Fibroblast of mammary gland (primary cell): Measurements from ENCODE around the gene KCNAB1.
A peak's percentile ranks its signal among the peaks of the same experiment; 100 is the strongest.

Experiments
- DNase-seq: peaks from one replicate; pipeline ENCODE4 v3.0.0-alpha.2; 2010; ENCODE audit warnings: low read depth
- H3K4me3 ChIP-seq: 2 replicates; pipeline ENCODE4 v1.5.1; 2011; ENCODE audit warnings: low read depth, mild to moderate bottlenecking, low read length, moderate library complexity; ENCODE audit not compliant: control insufficient read depth
- CTCF ChIP-seq: conservative IDR thresholded peaks from 2 replicates; pipeline ENCODE4 v1.5.1; 2011; ENCODE audit warnings: low read depth, low read length, inconsistent platforms; ENCODE audit not compliant: control insufficient read depth, insufficient read depth

KCNAB1 gene

GRCh38 chr3:156388497-156389448 is 268.4 kb downstream of the KCNAB1 start:
- peak; percentile 97 for DNase-seq

GRCh38 chr3:156389449-156389950 is 269.1 kb downstream of the KCNAB1 start:
- TF ChIP-seq CTCF: no peak
- peak; percentile 52 for DNase-seq
- H3K4me3 ChIP-seq: no peak overlapping the region

More at GRCh38 chr3:156388497-156389448, 268.4 kb downstream of the KCNAB1 start:
- TF ChIP-seq CTCF: no peak
- H3K4me3 ChIP-seq: no peak overlapping the region

- no peak for DNase-seq
- H3K4me3 ChIP-seq: no peak overlapping the region
- no peak for TF ChIP-seq CTCF
Observed at GRCh38 chr3:156390846-156391245, 270.5 kb downstream of the KCNAB1 start.

- DNase-seq: peak; percentile 74
- H3K4me3 ChIP-seq: no peak overlapping the region
- TF ChIP-seq CTCF: no peak
Observed at GRCh38 chr3:156395961-156396710, 275.8 kb downstream of the KCNAB1 start.

GRCh38 chr3:156396851-156397250 is 276.5 kb downstream of the KCNAB1 start:
- DNase-seq: peak; percentile 33
- no peak for TF ChIP-seq CTCF

GRCh38 chr3:156397534-156397933 is 277.2 kb downstream of the KCNAB1 start:
- no peak overlapping the region for H3K4me3 ChIP-seq
- DNase-seq: no peak
- TF ChIP-seq CTCF: no peak

More at GRCh38 chr3:156396851-156397250, 276.5 kb downstream of the KCNAB1 start:
- no peak overlapping the region for H3K4me3 ChIP-seq
